Prostate gland (tissue), 2 donors: ENCODE results near the gene GRHPR. TPM values are rescaled to one million over a fixed set of nuclear protein-coding genes. Genes with fewer than 3 reads are reported as not detected.
"Not testable (repeated sequence)": the region's sequence is repeated elsewhere in the genome, so short reads cannot be mapped to it uniquely, and the experiment has no call there.

Experiments
- DNase-seq: peaks from one replicate; pipeline ENCODE4 v3.0.0-alpha.2; 2019; ENCODE audit warnings: low spot score
- H3K27ac ChIP-seq, 2 donors: fragments of 200-600 bp; sonication (generic); 2 replicates each; pipeline ENCODE4 v1.5.1; 2017 to 2019
- H3K27me3 ChIP-seq: fragments of 200-600 bp; sonication (generic); replicated peaks from 2 replicates; pipeline ENCODE4 v1.5.1; 2019; ENCODE audit not compliant: insufficient read depth
- H3K36me3 ChIP-seq, 2 donors: fragments of 200-600 bp; sonication (generic); 1 replicate in 1 of 2; 2 replicates in 1 of 2; pipeline versions ENCODE4 v1.5.1 to v1.8.1; 2017 to 2019
- H3K4me1 ChIP-seq: fragments of 200-600 bp; sonication (generic); replicated peaks from 2 replicates; pipeline ENCODE4 v1.5.1; 2019
- H3K4me3 ChIP-seq, 2 donors: fragments of 200-600 bp; sonication (generic); 2 replicates each; pipeline ENCODE4 v1.5.1; 2017 to 2019
- H3K9me3 ChIP-seq: fragments of 200-600 bp; sonication (generic); 2 replicates; pipeline ENCODE4 v1.5.1; 2017
- POLR2A ChIP-seq: fragments of 450-650 bp; IDR thresholded peaks from one replicate; pipeline ENCODE4 v1.6.1; 2016; ENCODE audit warnings: antibody characterized with exemption, mild to moderate bottlenecking
- POLR2AphosphoS5 ChIP-seq: sonication (generic); formaldehyde crosslinking; IDR thresholded peaks from one replicate; pipeline ENCODE4 v1.6.1; 2017; ENCODE audit warnings: antibody characterized with exemption
- WGBS: methylation state at CpG from one replicate; pipeline ENCODE4 v1.1.5; 2018; 5-methylcytosine and 5-hydroxymethylcytosine counted together
- intact Hi-C: fragments of 100-400 bp; cut with DNase I; formaldehyde crosslinking; loops from one replicate; pipeline ENCODE4 v1.14.2; 2022
- total RNA-seq, 2 donors: library from RNA; depleted of rRNA; stranded (reverse); fragments of >200 nt; gene quantifications; one replicate each; pipeline ENCODE4 v1.1.0, GENCODE V29; 2016
- TF ChIP-seq, protein P1 (sequence below), 4 experiments: fragments of 200-600 bp in 2 of 4; fragments of 450-650 bp in 2 of 4; sonication (generic) in 2 of 4; IDR thresholded peaks; 1 replicate in 3 of 4; 2 replicates in 1 of 4; pipeline ENCODE4 v1.5.1; 2016 to 2019; ENCODE audit warnings: antibody characterized with exemption in 4 of 4, mild to moderate bottlenecking in 2 of 4, moderate library complexity in 2 of 4

Gene GRHPR
- total RNA-seq, 2 donors from 2014 or later: 191 to 275 TPM

DNA sequence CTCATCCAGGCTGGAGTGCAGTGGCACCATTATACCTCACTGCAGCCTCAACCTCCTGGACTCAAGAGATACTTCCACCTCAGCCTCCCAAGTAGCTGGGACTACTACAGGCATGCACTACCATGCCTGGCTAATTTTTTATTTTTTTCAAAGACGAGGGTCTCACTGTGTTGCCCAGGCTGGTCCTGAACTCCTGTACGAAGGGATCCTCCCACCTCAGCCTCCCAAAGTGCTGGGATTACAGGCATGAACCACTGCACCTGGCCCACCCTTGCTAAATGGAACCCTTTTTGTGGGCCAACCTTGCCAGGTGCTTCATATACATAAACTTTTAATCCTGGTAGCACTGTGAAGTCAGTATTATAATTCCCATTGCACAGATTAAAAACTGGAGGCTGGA lies 1.0 kb downstream of the GRHPR start:
- intact Hi-C loops: no loop called here
- Histone ChIP-seq H3K4me1 (peaks cover 14% of the 10 kb centered on the region), H3K27ac (no peak overlapping the region), H3K27me3 (no peaks in the 10 kb centered on the region), H3K36me3 (no peaks in the 10 kb centered on the region), H3K9me3 (no peaks in the 10 kb centered on the region), H3K4me3 (peak overlapping the region; percentile 70 to 89)
- TF ChIP-seq POLR2A (no peak), POLR2AphosphoS5 (no peak)
- TF ChIP-seq, protein P1, sequence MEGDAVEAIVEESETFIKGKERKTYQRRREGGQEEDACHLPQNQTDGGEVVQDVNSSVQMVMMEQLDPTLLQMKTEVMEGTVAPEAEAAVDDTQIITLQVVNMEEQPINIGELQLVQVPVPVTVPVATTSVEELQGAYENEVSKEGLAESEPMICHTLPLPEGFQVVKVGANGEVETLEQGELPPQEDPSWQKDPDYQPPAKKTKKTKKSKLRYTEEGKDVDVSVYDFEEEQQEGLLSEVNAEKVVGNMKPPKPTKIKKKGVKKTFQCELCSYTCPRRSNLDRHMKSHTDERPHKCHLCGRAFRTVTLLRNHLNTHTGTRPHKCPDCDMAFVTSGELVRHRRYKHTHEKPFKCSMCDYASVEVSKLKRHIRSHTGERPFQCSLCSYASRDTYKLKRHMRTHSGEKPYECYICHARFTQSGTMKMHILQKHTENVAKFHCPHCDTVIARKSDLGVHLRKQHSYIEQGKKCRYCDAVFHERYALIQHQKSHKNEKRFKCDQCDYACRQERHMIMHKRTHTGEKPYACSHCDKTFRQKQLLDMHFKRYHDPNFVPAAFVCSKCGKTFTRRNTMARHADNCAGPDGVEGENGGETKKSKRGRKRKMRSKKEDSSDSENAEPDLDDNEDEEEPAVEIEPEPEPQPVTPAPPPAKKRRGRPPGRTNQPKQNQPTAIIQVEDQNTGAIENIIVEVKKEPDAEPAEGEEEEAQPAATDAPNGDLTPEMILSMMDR (IDR thresholded peaks at IDR 0.05): no peak
- DNase-seq: no peak
- WGBS: 52% methylated on average over 2 of the region's 2 CpGs

GRCh38 chr9:37424204-37424685 lies 1.7 kb downstream of the GRHPR start:
- H3K4me3 ChIP-seq: no peak overlapping the region
- H3K27ac ChIP-seq: no peak overlapping the region
- no peaks in the 10 kb centered on the region for H3K9me3 ChIP-seq
- TF ChIP-seq POLR2A (no peak), POLR2AphosphoS5 (no peak)
- TF ChIP-seq, protein P1 (IDR thresholded peaks at IDR 0.05): no peak
- H3K4me1 ChIP-seq: peaks cover 14% of the 10 kb centered on the region
- no peak for DNase-seq
- intact Hi-C loops: no loop called here
- WGBS: 55% methylated on average over 8 of the region's 8 CpGs
- no peaks in the 10 kb centered on the region for H3K36me3 ChIP-seq
- H3K27me3 ChIP-seq: no peaks in the 10 kb centered on the region

GRCh38 chr9:37424686-37425297 lies 2.3 kb downstream of the GRHPR start:
- WGBS: 78% methylated on average over 12 of the region's 18 CpGs
- TF ChIP-seq POLR2A (no peak), POLR2AphosphoS5 (no peak)
- TF ChIP-seq, protein P1 (IDR thresholded peaks at IDR 0.05): no peak
- no peaks in the 10 kb centered on the region for H3K9me3 ChIP-seq
- no peak overlapping the region for H3K27ac ChIP-seq
- H3K36me3 ChIP-seq: no peaks in the 10 kb centered on the region
- DNase-seq: no peak
- H3K4me1 ChIP-seq: peaks cover 14% of the 10 kb centered on the region
- no peaks in the 10 kb centered on the region for H3K27me3 ChIP-seq
- intact Hi-C loops: no loop called here
- H3K4me3 ChIP-seq: no peak overlapping the region

GRCh38 chr9:37425298-37425752 lies 2.8 kb downstream of the GRHPR start:
- WGBS: 75% methylated on average over 11 of the region's 11 CpGs
- TF ChIP-seq POLR2A: no peak
- no peak for TF ChIP-seq POLR2AphosphoS5
- Histone ChIP-seq H3K9me3 (no peaks in the 10 kb centered on the region), H3K27ac (no peak overlapping the region), H3K4me3 (no peak overlapping the region), H3K27me3 (no peaks in the 10 kb centered on the region), H3K36me3 (no peaks in the 10 kb centered on the region), H3K4me1 (peaks cover 14% of the 10 kb centered on the region)
- no peak for DNase-seq
- intact Hi-C loops: no loop called here

DNA sequence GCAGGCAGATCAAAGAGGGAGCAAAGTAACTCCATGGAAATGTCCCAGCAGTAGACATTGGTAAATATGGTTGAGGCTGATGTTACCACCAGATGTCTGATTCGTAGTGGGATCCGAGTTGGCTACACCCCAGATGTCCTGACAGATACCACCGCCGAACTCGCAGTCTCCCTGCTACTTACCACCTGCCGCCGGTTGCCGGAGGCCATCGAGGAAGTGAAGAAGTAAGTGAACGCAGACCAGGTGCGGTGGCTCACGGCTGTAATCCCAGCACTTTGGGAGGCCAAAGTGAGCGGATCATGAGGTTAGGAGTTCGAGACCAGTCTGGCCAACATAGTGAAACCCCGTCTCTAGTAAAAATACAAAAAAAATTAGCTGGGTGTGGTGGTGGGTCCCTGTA lies 3.9 kb downstream of the GRHPR start:
- H3K36me3 ChIP-seq, H3K27me3 ChIP-seq, H3K9me3 ChIP-seq, H3K4me3 ChIP-seq, H3K27ac ChIP-seq, intact Hi-C loops, DNase-seq: not testable (repeated sequence)
- peaks cover 14% of the 10 kb centered on the region for H3K4me1 ChIP-seq
- 94% methylated on average over 15 of the region's 15 CpGs for WGBS

- no peak for DNase-seq
- intact Hi-C loops: no loop called here
- Histone ChIP-seq H3K4me3 (no peak overlapping the region), H3K9me3 (no peaks in the 10 kb centered on the region), H3K27ac (no peak overlapping the region), H3K27me3 (no peaks in the 10 kb centered on the region), H3K4me1 (peaks cover 14% of the 10 kb centered on the region), H3K36me3 (no peaks in the 10 kb centered on the region)
- 88% methylated on average over 6 of the region's 6 CpGs for WGBS
- TF ChIP-seq, protein P1 (IDR thresholded peaks at IDR 0.05): no peak
- TF ChIP-seq POLR2AphosphoS5 (no peak), POLR2A (no peak)
Observed at GRCh38 chr9:37426846-37427245, 4.3 kb downstream of the GRHPR start.
